Fibroblast of pulmonary artery (primary cell): ENCODE data around the gene ZDHHC11.

ENCODE experiments used
- DNase-seq: peaks from one replicate; pipeline ENCODE4 v3.0.0-alpha.2; 2010; ENCODE audit warnings: low read depth
- H3K4me3 ChIP-seq: replicated peaks from 2 replicates; pipeline ENCODE4 v1.5.1; 2011; ENCODE audit warnings: low read depth, mild to moderate bottlenecking, control low read depth, low read length, moderate library complexity
- CTCF ChIP-seq: IDR thresholded peaks from 2 replicates; pipeline ENCODE4 v1.5.1; 2011; ENCODE audit warnings: mild to moderate bottlenecking, control low read depth, low read length, inconsistent platforms; ENCODE audit errors: missing control alignments

The ZDHHC11 gene

GRCh38 chr5:889075-889710, 38.4 kb upstream of the ZDHHC11 start:
- no peak for TF ChIP-seq CTCF
- no peak for DNase-seq
- no peak overlapping the region for H3K4me3 ChIP-seq

DNA sequence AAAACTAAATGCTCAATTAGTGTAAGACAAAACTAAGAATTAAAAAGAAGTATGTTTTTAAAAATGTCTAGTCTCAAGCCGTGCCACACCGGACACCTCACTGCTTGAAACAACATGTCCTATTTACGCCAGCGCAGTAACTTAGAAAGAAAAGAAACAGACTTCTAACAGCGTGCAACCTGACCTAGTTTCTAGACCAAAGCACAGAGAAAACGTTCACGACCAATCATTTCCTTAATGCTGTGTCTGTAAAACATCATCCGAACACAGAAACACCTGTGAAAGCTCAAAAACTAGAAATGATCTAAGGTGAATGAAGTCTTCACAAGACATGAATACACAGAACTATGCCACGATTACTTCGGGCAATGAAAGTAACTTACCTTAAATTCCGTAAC, 37.9 kb upstream of the ZDHHC11 start:
- TF ChIP-seq CTCF, result no peak
- DNase-seq, result no peak

GRCh38 chr5:887947-888637, 37.3 kb upstream of the ZDHHC11 start:
- no peak overlapping the region for H3K4me3 ChIP-seq
- no peak for TF ChIP-seq CTCF
- DNase-seq, result no peak

More for the DNA sequence above, 37.9 kb upstream of the ZDHHC11 start:
- no peak overlapping the region for H3K4me3 ChIP-seq

GRCh38 chr5:886716-887325, 36.0 kb upstream of the ZDHHC11 start:
- no peak for DNase-seq
- no peak for TF ChIP-seq CTCF
- H3K4me3 ChIP-seq, result no peak overlapping the region

- TF ChIP-seq CTCF, result no peak
- no peak overlapping the region for H3K4me3 ChIP-seq
- DNase-seq, result no peak
Measured at GRCh38 chr5:886036-886435, 35.2 kb upstream of the ZDHHC11 start.

DNA sequence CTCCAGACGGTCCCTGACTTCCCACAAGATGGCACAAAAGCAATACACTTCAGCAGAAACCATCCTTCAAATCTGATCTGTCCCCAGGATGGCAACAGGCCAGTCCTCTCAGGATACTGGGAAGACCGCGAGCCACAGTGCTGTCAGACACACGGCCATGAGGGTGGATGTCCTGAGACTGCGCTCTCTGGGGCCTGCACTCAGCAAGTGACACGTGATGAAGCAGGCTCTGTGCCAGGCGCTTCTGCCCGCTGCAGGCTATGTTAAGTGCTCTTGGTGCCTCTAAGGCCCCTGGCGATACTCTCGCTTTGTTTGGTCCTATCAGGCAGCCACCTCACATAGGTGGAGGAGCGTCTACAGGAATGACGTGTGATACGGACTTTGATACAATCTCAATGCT, 34.7 kb upstream of the ZDHHC11 start:
- no peak for TF ChIP-seq CTCF
- DNase-seq, result no peak
- no peak overlapping the region for H3K4me3 ChIP-seq
